ENCODE measurements around the gene KRTAP5-3.
"Not testable (repeated sequence)": the region's sequence is repeated elsewhere in the genome, so short reads cannot be mapped to it uniquely, and the experiment has no call there.

Gene KRTAP5-3, protein sequence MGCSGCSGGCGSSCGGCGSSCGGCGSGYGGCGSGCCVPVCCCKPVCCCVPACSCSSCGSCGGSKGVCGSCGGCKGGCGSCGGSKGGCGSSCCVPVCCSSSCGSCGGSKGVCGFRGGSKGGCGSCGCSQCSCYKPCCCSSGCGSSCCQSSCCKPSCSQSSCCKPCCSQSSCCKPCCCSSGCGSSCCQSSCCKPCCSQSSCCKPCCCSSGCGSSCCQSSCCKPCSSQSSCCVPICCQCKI

DNA sequence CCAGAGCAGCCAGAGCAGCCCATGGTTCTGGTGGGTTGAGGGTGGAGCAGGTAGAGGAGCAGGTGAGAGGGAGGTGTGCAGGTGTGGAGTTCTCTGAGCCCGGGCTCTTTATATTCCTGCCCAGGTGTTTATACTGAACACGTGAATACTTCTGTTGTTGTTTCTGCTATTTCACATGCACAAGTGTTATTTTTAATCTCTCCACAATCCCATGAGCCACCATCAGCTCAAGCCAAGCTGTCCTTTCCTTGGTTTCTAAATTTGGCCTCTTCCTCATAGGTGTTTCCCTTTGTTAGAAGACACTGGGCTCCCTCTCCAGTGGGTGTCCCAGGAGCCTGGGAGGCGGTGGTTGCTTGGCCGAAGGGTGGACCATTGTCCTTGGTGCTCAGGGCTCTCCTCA, at the start of gene KRTAP5-3:
Gene KRTAP5-3, minus strand, starts transcription at position 101 of the 400 bp plus-strand sequence. Its CDS starts 78 bp downstream, at position 23.
- no peak for DNase-seq

- DNase-seq = no peak
Measured at GRCh38 chr11:1656670-1657069, 48.4 kb upstream of the KRTAP5-3 start.

- DNase-seq = no peak
Measured at GRCh38 chr11:1656061-1656441, 47.8 kb upstream of the KRTAP5-3 start.

DNA sequence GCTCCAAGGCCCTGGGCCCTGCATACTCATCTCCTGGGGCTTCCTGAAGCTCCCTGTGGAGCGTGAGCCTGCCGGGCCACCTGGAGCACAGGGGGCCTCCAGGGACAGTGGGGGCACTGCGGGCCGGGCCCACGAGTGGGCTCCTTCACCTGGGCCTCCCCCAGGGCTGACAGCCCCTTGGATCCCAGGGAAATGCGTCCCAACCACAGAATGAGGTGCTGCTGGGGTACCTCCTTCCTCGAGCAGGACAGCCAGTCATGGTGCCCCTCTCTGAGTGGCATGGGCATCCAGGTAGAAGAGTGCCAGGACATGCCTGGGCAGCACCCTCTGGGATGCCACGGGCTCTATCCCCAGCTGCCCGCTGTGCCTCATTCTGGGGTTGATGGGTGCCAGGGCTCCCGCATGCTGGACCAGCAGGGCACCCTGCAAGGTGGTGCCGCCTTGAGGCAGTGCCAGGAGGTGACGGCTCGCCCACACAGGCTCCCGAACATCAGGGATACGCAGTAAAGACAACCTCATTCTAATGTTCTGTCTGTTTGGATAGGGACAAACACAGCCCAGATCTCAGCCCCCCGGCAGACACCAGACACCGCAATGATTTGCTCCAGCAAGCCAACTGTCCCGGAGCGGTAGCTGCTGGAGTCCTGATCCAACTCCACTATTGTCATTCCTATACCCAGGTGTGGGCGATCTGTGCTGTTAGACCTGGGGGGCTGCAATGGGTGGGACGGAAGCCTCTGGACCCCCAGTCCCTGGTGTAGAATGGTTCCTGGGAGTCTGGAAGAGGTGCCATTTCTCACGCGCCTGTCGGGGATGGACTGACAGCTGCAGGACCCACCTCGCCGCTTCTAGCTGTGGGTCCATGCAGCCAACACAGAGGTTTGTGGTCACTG, 47.2 kb upstream of the KRTAP5-3 start:
- no peak for DNase-seq

DNA sequence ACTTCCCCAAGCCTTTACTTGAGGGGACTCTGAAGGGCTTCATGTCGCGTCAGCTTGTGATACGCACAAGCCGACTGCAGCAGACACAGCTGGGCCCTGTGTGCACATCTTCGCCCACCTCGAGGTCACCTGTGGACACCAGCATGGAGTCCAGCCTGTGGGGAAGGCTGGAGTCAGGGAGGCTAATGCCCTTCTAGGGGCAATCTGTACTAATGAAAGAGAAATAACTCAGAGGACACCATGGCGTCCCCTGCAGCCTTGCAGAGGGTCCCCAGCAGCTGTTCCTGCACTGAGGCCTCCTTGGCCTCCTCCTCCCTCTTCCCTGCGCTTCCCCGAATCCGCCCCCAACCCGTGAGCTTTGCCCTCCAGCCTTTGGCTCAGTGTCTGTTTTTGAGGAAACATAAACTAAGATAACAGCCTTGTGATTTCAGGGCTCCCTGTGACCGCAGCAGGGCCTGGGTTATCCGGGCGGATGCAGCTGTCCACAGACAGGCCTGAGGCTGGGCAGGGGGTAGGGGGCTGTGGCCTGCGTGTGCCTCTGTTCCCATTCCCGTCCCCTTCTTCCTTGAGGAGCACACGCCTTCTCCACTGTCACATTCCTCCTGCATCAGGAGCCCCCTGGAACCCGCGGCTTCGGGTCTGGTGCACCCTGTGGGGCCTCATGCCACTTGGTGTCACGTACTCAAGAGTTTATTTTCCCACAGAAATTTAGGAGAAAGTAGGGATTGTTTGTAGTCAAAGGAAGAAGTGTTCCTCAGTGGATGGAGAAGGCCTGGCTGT, 46.3 kb upstream of the KRTAP5-3 start:
- no peak for DNase-seq

DNA sequence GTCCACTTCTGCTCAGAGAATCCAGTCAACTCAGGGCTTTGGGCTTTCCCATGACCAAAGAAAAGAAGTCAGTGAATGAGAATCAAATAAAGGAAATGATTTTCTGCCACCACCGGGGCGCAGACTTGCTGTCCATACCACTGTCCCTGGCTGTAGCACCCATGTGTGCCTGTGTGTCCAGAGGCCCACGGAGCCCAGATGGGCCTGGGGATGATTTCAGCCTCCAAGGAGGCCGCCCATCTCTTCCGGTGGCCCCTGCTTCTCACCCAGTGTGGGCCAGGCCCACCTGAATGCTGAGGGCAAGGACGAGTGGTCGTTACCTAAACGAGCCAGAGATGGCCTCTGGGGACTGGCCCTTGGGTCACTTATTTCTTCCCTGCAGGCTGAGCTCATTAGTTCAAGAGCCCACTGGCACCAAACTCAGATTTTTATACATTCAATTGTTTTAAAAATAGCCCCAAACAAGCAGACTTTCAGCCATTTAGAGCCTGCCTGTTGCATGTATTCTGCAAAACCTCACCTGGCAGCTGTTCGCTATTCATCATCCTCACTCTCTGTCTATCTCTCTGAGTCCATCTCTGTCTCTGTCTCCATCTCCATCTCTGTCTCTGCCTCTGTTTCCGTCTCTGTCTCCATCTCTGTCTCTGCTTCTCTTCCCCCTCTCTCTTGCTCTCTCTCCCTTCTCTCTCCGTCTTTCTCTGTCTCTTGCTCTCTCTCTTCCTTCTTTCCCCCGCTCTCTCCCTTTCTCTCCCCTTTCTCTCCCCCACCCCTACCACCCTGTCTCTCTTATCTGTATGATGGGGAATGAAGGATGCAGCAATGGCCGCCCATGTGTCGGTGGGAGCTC, 45.5 kb upstream of the KRTAP5-3 start:
- no peak for DNase-seq

DNA sequence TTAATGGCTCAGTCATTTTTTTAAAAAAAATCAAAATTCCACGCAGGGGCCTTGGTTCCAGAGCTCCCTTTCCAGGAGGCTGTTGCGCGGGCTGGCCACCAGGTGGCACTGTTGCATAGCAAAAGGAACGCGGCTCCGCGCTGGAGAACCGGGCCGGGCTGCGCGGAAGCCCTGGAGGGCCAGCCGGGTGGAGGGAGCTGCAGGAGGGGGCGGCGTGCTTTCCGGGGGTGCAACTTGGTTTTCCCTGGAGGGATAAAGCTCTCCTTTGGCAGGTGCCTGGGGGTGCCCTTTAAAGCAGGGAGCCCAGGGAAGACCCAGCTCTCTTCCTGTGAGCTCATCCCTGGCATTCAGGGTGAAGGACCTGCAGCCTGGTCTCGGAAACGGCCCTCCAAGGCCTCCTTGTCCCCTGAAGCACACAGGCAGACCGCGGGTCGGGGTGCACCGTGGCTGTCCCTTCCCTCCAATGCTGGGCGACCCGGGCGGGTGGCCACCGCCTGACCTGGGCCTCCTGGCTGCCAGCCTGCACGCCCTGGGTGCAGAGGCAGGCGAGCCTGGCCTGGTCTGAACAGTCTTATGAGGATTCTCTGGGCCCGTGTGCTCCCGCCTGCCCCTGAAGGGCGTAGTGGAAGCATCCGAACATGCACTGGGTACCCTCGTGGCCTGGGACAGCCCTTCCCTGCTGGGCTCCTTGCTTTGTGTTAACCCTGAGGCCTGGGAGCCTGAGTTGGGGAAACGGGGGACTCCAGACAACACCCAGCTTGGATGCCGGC, 44.7 kb upstream of the KRTAP5-3 start:
- peak; percentile 65 for DNase-seq

DNA sequence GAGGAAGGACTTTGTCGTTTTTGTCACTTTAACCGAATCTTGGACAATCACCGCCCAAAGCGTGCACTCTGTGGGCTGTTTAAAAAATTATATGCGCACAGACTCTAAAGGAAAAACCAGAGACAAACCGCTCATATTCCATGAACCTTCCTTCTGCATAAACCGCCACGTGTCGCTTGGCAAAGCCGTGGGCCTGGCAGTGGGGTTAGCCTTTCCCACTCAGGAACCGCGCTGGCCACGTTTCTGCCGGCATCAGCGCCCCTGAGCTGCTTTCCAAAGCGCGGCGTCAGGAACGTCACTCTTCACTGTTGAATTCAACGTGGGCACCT, 44.1 kb upstream of the KRTAP5-3 start:
- no peak for DNase-seq

DNA sequence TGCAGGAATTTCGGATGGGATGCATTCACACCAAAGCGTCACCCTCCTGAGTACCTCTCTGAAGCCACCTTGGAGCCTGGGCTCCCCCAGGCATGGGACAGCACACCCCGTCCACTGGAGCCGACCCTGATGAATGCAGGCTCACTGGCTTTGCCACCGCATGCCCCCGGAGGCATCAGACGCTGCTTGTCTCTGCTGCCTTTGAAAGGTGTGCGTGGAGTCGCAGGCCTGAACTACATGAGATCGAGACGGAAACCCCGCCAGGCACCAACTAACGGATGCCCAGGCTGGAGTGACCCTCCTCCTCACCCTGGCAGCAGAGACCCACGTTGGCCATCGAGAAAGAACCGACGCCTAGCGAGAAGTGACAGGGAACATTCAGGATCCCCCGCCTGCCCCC, 43.8 kb upstream of the KRTAP5-3 start:
- DNase-seq = no peak

DNA sequence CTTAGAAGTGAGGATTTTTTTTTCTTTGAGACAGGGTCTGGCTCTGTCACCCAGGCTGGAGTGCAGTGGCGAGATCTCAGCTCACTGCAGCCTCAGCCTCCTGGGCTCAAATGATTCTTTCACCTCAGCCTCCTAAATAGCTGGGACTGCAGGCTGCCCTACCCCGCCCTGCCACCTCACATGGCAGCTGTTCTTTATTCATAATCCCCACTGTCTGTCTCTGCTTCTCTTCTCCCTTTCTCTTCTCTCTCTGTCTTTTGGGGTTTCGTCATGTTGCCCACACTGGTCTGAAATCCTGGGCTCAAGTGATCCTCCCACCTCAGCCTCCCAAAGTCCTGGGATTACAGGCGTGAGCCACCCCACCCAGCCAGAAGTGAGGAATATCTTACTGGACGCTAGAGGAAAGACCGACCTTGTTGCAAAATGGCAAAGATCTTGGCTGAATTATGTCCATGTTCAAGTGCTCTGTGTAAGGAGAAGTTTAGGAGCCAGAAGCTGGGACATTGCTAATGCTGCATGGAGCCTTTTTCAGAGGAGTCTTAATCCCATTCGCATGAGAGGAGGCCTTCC, 43.2 kb upstream of the KRTAP5-3 start:
- no peak for DNase-seq

GRCh38 chr11:1650918-1651262, 42.6 kb upstream of the KRTAP5-3 start:
- no peak for DNase-seq

DNA sequence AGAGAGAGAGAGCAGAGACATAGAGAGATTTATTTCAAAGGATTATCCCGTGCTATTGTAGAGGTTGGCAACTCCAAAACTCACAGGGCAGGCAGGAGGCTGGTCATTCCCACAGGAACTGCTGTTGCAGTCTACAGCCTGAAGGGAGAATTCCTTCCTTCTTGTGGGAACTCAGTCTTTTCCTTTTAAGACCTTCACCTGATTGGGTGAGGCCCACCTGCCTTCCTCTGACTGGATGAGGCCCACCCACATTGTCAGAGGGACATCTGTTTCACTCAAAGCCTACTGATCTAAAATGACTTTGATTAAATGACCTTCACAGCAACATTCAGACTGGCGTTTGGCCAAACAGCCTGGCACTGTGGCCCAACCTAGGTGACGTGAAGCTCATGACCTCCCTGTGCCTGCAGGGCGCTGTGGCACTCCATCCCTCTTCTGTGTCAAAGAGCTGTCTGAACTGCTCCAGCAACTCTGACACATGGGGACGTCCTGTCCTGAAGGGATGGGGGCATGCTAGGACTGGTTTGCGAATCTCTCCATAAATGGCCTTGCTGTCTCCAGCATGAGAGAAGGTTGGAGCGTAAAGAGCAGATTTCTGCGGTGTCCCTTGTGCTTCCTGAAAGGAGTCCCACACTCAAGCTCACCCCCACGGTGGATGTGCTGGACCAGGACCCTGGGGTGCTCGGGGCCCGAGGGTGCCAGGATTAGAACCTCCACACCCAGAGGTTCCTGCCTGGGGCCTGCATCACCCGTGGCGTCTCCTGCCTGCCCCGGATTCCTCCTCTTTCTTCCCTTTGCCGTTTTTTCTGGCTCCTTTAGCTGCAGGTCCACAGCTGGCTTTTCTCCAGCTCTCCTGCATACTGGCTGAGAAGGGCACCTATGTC, 42.0 kb upstream of the KRTAP5-3 start:
- no peak for DNase-seq

DNA sequence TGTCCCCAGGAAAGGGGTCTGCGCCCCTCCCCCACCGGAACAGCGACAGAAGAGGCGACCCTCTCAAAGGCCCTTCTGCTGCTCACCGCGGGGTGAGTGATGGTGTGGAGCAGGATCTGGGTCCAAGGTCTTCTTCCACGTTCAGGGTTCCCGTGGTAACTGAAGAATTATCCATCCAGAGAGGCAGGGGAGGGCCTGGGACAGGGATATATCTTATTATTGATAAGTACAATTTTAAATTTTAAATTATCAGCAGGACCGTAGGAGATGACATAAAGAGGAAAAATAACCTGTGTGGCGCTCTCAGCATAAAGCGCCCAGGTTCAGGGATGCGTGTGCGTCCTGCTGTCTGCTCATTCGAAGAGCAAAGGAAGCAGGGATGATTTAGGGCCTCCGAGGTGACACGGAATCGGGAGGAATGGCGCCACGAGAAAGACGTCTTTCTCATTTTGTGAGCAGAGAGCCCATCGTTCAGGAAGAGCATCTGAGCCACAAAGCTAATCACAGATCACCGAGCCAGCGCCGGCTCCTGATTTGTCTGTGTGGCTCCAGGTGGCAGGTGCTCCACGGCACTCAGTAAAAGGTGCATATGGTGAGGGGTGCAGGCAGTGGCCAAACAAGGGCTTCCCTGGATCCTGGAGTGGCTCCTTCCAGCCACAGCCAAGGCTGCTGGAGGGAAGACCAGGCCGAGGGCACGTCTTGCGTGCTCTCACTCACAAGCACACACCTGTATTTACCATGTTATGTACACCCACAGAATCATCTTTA, 40.6 kb upstream of the KRTAP5-3 start:
- no peak for DNase-seq

GRCh38 chr11:1647901-1648652, 39.8 kb upstream of the KRTAP5-3 start:
- DNase-seq = no peak

GRCh38 chr11:1646540-1646939, 38.3 kb upstream of the KRTAP5-3 start:
- DNase-seq = not testable (repeated sequence)

DNA sequence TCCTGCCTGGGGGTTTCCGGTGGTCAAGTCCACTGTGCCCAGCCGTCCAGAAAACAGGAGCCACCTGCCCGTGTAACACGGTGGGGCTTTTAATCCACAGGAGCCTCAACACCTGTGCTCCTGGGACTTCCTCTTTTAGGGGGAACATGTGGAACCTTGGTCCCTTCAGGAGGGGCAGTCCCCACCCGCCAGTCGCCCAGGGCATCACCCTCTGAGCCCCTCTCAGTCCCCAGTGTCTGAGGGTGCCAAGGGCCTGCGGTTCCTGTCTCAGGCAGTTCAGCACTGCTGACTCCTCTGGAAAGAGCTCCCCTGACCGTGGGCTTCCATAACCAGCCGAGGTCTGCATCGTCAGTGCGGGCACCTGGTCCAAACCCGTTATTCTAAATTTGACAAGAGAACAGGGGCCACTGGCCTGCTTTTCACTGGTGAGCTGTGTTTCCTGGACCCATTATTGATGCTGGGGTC, 37.1 kb upstream of the KRTAP5-3 start:
- no peak for DNase-seq

GRCh38 chr11:1644601-1645356, 36.5 kb upstream of the KRTAP5-3 start:
- DNase-seq = no peak

- DNase-seq = no peak
Measured at GRCh38 chr11:1643146-1643690, 35.0 kb upstream of the KRTAP5-3 start.
